Right lobe of liver (tissue), 4 donors: Measurements from ENCODE around the gene PPIA.

Source experiments
- CTCF ChIP-seq, 4 donors: fragments of 200-600 bp in 3 of 4; fragments of 450-650 bp in 1 of 4; IDR thresholded peaks; one replicate each; pipeline versions ENCODE4 v1.5.1 to v1.8.0; 2016 to 2022; ENCODE audit warnings: antibody characterized with exemption in 4 of 4, mild to moderate bottlenecking in 2 of 4
- POLR2A ChIP-seq: fragments of 450-650 bp; IDR thresholded peaks from one replicate; pipeline ENCODE4 v1.6.1; 2017; ENCODE audit warnings: antibody characterized with exemption, mild to moderate bottlenecking
- donor health status: DM: no; HTN: no; CAD: no.
- donor health status: DM: no; HTN: no; CAD: no.
- donor health status: DM: no; HTN: yes; CAD: no.

- TF ChIP-seq CTCF (IDR thresholded peaks at IDR 0.05) (no peak), POLR2A (no peak)
These were observed 6.0 kb downstream of the PPIA start for GRCh38 chr7:44802418-44803025.
